ENCODE measurements around the gene A2M. TPM values are rescaled to one million over a fixed set of nuclear protein-coding genes. Genes with fewer than 3 reads are reported as not detected.

Gene A2M
- polyA plus RNA-seq (2013) = 2.1 and 3.0 TPM in 2 replicates

GRCh38 chr12:9115731-9116559, at the start of gene A2M:
TSS of gene A2M (minus strand) at chr12:9115919. CDS start at chr12:9115849, 70 bp downstream.
- Histone ChIP-seq H2BK120ac (ENCODE audit: insufficient read depth, low read length, poor library complexity) (no peak within 1 kb of the TSS), H3K4me3 (ENCODE audit: low read depth, low read length) (no peak within 1 kb of the TSS), H3K36me3 (ENCODE audit: control insufficient read depth in 1 of 2, insufficient read depth in 2 of 2, low read length in 2 of 2) (no peaks in the 10 kb centered on the region), H3K79me2 (ENCODE audit: control insufficient read depth, insufficient read depth, low read length, poor library complexity) (no peaks in the 10 kb centered on the region), H3K4ac (ENCODE audit: low read depth, low read length) (no peak within 1 kb of the TSS), H3K18ac (ENCODE audit: low read length) (no peak within 1 kb of the TSS), H4K91ac (ENCODE audit: low read depth, low read length) (no peak within 1 kb of the TSS), H3K79me1 (ENCODE audit: low read length) (no peaks in the 10 kb centered on the region), H3K27me3 (ENCODE audit: insufficient read depth, low read length) (no peaks in the 10 kb centered on the region), H3K4me2 (ENCODE audit: low read length) (no peak within 1 kb of the TSS), H4K12ac (ENCODE audit: low read depth, low read length) (no peak within 1 kb of the TSS), H2AFZ (ENCODE audit: insufficient read depth, low read length, poor library complexity) (no peak within 1 kb of the TSS), H3K14ac (ENCODE audit: low read length) (no peak within 1 kb of the TSS), H4K8ac (ENCODE audit: low read depth, low read length) (no peak within 1 kb of the TSS), H3K27ac (ENCODE audit: low read depth, low read length) (no peak within 1 kb of the TSS), H2BK5ac (ENCODE audit: low read depth, low read length, poor library complexity) (no peak within 1 kb of the TSS), H3K9me3 (ENCODE audit: insufficient read depth, low read depth, low read length) (no peaks in the 10 kb centered on the region), H3K9ac (ENCODE audit: low read length) (no peak within 1 kb of the TSS), H3K23ac (ENCODE audit: low read length) (no peak within 1 kb of the TSS), H2AK5ac (ENCODE audit: low read length) (no peak within 1 kb of the TSS), H3K4me1 (ENCODE audit: control insufficient read depth in 1 of 2, insufficient read depth in 2 of 2, low read length in 2 of 2) (no peaks in the 10 kb centered on the region), H2BK12ac (ENCODE audit: low read length) (no peak within 1 kb of the TSS)
- 100% methylated on average over 2 of the region's 9 CpGs for WGBS (ENCODE audit: extremely low coverage, insufficient coverage, insufficient read length)
- no peak for DNase-seq

GRCh38 chr12:9163392-9163791, 47.7 kb upstream of the A2M start:
- Histone ChIP-seq H2AK5ac (ENCODE audit: low read length) (no peak overlapping the region), H3K79me1 (ENCODE audit: low read length) (no peaks in the 10 kb centered on the region), H4K12ac (ENCODE audit: low read depth, low read length) (no peak overlapping the region), H3K9me3 (ENCODE audit: insufficient read depth, low read depth, low read length) (no peaks in the 10 kb centered on the region), H3K27ac (ENCODE audit: low read depth, low read length) (no peak overlapping the region), H3K4me2 (ENCODE audit: low read length) (no peak overlapping the region), H4K8ac (ENCODE audit: low read depth, low read length) (no peak overlapping the region), H3K4me1 (ENCODE audit: control insufficient read depth in 1 of 2, insufficient read depth in 2 of 2, low read length in 2 of 2) (no peaks in the 10 kb centered on the region), H3K4me3 (ENCODE audit: low read depth, low read length) (no peak overlapping the region), H3K23ac (ENCODE audit: low read length) (no peak overlapping the region), H2BK120ac (ENCODE audit: insufficient read depth, low read length, poor library complexity) (no peak overlapping the region), H3K36me3 (ENCODE audit: control insufficient read depth in 1 of 2, insufficient read depth in 2 of 2, low read length in 2 of 2) (no peaks in the 10 kb centered on the region), H3K14ac (ENCODE audit: low read length) (no peak overlapping the region), H3K27me3 (ENCODE audit: insufficient read depth, low read length) (no peaks in the 10 kb centered on the region), H3K18ac (ENCODE audit: low read length) (no peak overlapping the region), H3K79me2 (ENCODE audit: control insufficient read depth, insufficient read depth, low read length, poor library complexity) (no peaks in the 10 kb centered on the region), H2BK5ac (ENCODE audit: low read depth, low read length, poor library complexity) (no peak overlapping the region), H2AFZ (ENCODE audit: insufficient read depth, low read length, poor library complexity) (no peak overlapping the region), H2BK12ac (ENCODE audit: low read length) (no peak overlapping the region), H3K4ac (ENCODE audit: low read depth, low read length) (no peak overlapping the region), H4K91ac (ENCODE audit: low read depth, low read length) (no peak overlapping the region), H3K9ac (ENCODE audit: low read length) (no peak overlapping the region)
- no peak for DNase-seq
- no CpG with 5 or more reads among the region's 5 CpGs for WGBS (ENCODE audit: extremely low coverage, insufficient coverage, insufficient read length)

GRCh38 chr12:9156119-9156518, 40.4 kb upstream of the A2M start:
- no peak overlapping the region for H2BK120ac ChIP-seq (ENCODE audit: insufficient read depth, low read length, poor library complexity)
- H3K27me3 ChIP-seq (ENCODE audit: insufficient read depth, low read length) = no peaks in the 10 kb centered on the region
- H3K23ac ChIP-seq (ENCODE audit: low read length) = no peak overlapping the region

GRCh38 chr12:9149372-9149771, 33.7 kb upstream of the A2M start:
- no peak overlapping the region for H3K4me2 ChIP-seq (ENCODE audit: low read length)
- H2BK12ac ChIP-seq (ENCODE audit: low read length) = no peak overlapping the region
- no peak overlapping the region for H4K8ac ChIP-seq (ENCODE audit: low read depth, low read length)
- H3K27me3 ChIP-seq (ENCODE audit: insufficient read depth, low read length) = no peaks in the 10 kb centered on the region
- DNase-seq = no peak
- H3K36me3 ChIP-seq (ENCODE audit: control insufficient read depth in 1 of 2, insufficient read depth in 2 of 2, low read length in 2 of 2) = no peaks in the 10 kb centered on the region
- H2BK120ac ChIP-seq (ENCODE audit: insufficient read depth, low read length, poor library complexity) = no peak overlapping the region
- H3K9me3 ChIP-seq (ENCODE audit: insufficient read depth, low read depth, low read length) = no peaks in the 10 kb centered on the region
- no peak overlapping the region for H3K23ac ChIP-seq (ENCODE audit: low read length)
- no peak overlapping the region for H4K12ac ChIP-seq (ENCODE audit: low read depth, low read length)
- H3K4me3 ChIP-seq (ENCODE audit: low read depth, low read length) = no peak overlapping the region
- no peaks in the 10 kb centered on the region for H3K79me1 ChIP-seq (ENCODE audit: low read length)
- H2BK5ac ChIP-seq (ENCODE audit: low read depth, low read length, poor library complexity) = no peak overlapping the region
- no peak overlapping the region for H3K9ac ChIP-seq (ENCODE audit: low read length)
- no peak overlapping the region for H2AK5ac ChIP-seq (ENCODE audit: low read length)
- no peaks in the 10 kb centered on the region for H3K79me2 ChIP-seq (ENCODE audit: control insufficient read depth, insufficient read depth, low read length, poor library complexity)
- H3K14ac ChIP-seq (ENCODE audit: low read length) = no peak overlapping the region
- no peak overlapping the region for H4K91ac ChIP-seq (ENCODE audit: low read depth, low read length)
- H3K27ac ChIP-seq (ENCODE audit: low read depth, low read length) = no peak overlapping the region
- H2AFZ ChIP-seq (ENCODE audit: insufficient read depth, low read length, poor library complexity) = no peak overlapping the region
- WGBS (ENCODE audit: extremely low coverage, insufficient coverage, insufficient read length) = no CpG with 5 or more reads among the region's 6 CpGs
- no peak overlapping the region for H3K4ac ChIP-seq (ENCODE audit: low read depth, low read length)
- no peak overlapping the region for H3K18ac ChIP-seq (ENCODE audit: low read length)
- H3K4me1 ChIP-seq (ENCODE audit: control insufficient read depth in 1 of 2, insufficient read depth in 2 of 2, low read length in 2 of 2) = no peaks in the 10 kb centered on the region

More at GRCh38 chr12:9156119-9156518, 40.4 kb upstream of the A2M start:
- no peak overlapping the region for H4K91ac ChIP-seq (ENCODE audit: low read depth, low read length)
- DNase-seq = no peak
- H2AK5ac ChIP-seq (ENCODE audit: low read length) = no peak overlapping the region
- H4K8ac ChIP-seq (ENCODE audit: low read depth, low read length) = no peak overlapping the region
- no peak overlapping the region for H3K4ac ChIP-seq (ENCODE audit: low read depth, low read length)
- no peak overlapping the region for H2AFZ ChIP-seq (ENCODE audit: insufficient read depth, low read length, poor library complexity)
- peaks cover 0 to 3% of the 10 kb centered on the region in 2 experiments for H3K4me1 ChIP-seq (ENCODE audit: control insufficient read depth in 1 of 2, insufficient read depth in 2 of 2, low read length in 2 of 2)
- H3K27ac ChIP-seq (ENCODE audit: low read depth, low read length) = no peak overlapping the region
- H3K4me3 ChIP-seq (ENCODE audit: low read depth, low read length) = no peak overlapping the region
- no peak overlapping the region for H2BK12ac ChIP-seq (ENCODE audit: low read length)
- no peaks in the 10 kb centered on the region for H3K36me3 ChIP-seq (ENCODE audit: control insufficient read depth in 1 of 2, insufficient read depth in 2 of 2, low read length in 2 of 2)
- H3K9ac ChIP-seq (ENCODE audit: low read length) = no peak overlapping the region
- no peak overlapping the region for H4K12ac ChIP-seq (ENCODE audit: low read depth, low read length)
- no peaks in the 10 kb centered on the region for H3K9me3 ChIP-seq (ENCODE audit: insufficient read depth, low read depth, low read length)
- H2BK5ac ChIP-seq (ENCODE audit: low read depth, low read length, poor library complexity) = no peak overlapping the region
- no peak overlapping the region for H3K18ac ChIP-seq (ENCODE audit: low read length)
- WGBS (ENCODE audit: extremely low coverage, insufficient coverage, insufficient read length) = no CpG with 5 or more reads among the region's 4 CpGs
- H3K4me2 ChIP-seq (ENCODE audit: low read length) = no peak overlapping the region
- no peaks in the 10 kb centered on the region for H3K79me2 ChIP-seq (ENCODE audit: control insufficient read depth, insufficient read depth, low read length, poor library complexity)
- H3K79me1 ChIP-seq (ENCODE audit: low read length) = no peaks in the 10 kb centered on the region
- H3K14ac ChIP-seq (ENCODE audit: low read length) = no peak overlapping the region
